H1 (cell line): Measurements from ENCODE around the gene HMGN2. TPM values are rescaled to one million over a fixed set of nuclear protein-coding genes. Genes with fewer than 3 reads are reported as not detected.

Experiments used
- CBX8 ChIP-seq: fragments of 300-800, 300-1000 bp; sonication (generic); IDR thresholded peaks from 2 replicates; pipeline ENCODE4 v1.7.1; 2016; ENCODE audit warnings: low read depth, low read length, borderline replicate concordance
- CHD7 ChIP-seq: fragments of 300-600 bp; sonication (generic); IDR thresholded peaks from 2 replicates; pipeline ENCODE4 v1.7.1; 2012; ENCODE audit warnings: low read length, moderate library complexity, mild to moderate bottlenecking, inconsistent platforms; ENCODE audit not compliant: insufficient replicate concordance
- CTBP2 ChIP-seq: IDR thresholded peaks from 2 replicates; pipeline ENCODE4 v1.7.0; 2011; ENCODE audit warnings: borderline replicate concordance, mild to moderate bottlenecking, moderate library complexity, mixed read lengths, low read length; ENCODE audit not compliant: insufficient read depth, insufficient read length
- KDM4A ChIP-seq: IDR thresholded peaks from one replicate; pipeline ENCODE4 v1.7.1; 2012; ENCODE audit warnings: low read depth, mild to moderate bottlenecking, moderate library complexity, low read length, inconsistent platforms; ENCODE audit not compliant: severe bottlenecking
- RNF2 ChIP-seq: fragments of 200-900, 300-1000 bp; sonication (generic); IDR thresholded peaks from 2 replicates; pipeline ENCODE4 v1.7.1; 2016; ENCODE audit warnings: borderline replicate concordance, low read depth, mild to moderate bottlenecking, antibody characterized with exemption, low read length; ENCODE audit not compliant: poor library complexity, severe bottlenecking; ENCODE audit errors: missing control alignments
- RXRA ChIP-seq: IDR thresholded peaks from 2 replicates; pipeline ENCODE4 v1.6.1; 2011; ENCODE audit warnings: low read depth, mild to moderate bottlenecking, low read length, moderate library complexity; ENCODE audit not compliant: insufficient read depth
- TBP ChIP-seq: IDR thresholded peaks from 2 replicates; pipeline ENCODE4 v1.6.1; 2011; ENCODE audit warnings: low read depth, low read length, improper control_type of control experiment
- YY1 ChIP-seq: IDR thresholded peaks from 2 replicates; pipeline ENCODE4 v1.6.1; 2011; ENCODE audit warnings: low read depth, mild to moderate bottlenecking, low read length
- polyA plus RNA-seq, 7 experiments: library from polyadenylated mRNA; depleted of rRNA in 3 of 7; stranded (reverse) in 5 of 7; unstranded in 2 of 7; fragments of >200 nt in 5 of 7; fragments of 200-250 nt in 2 of 7; gene quantifications; 1 replicate in 5 of 7; 2 replicates in 1 of 7; 4 replicates in 1 of 7; pipeline versions ENCODE4 v1.2.1 to v1.2.3, GENCODE V29; 2011 to 2013; ENCODE audit warnings: missing spikeins in 2 of 7, mixed read lengths in 2 of 7
- total RNA-seq: library from RNA; stranded (reverse); fragmentation: NEBNext Ultra II Directional; extraction: Animal tissue kit (Norgen Biotek cat#: 25700); gene quantifications from 2 replicates; pipeline ENCODE4 v1.2.1, GENCODE V29; 2021
- TF ChIP-seq, protein P1 (sequence below): IDR thresholded peaks from 2 replicates; pipeline ENCODE4 v1.6.1; 2012; ENCODE audit warnings: inconsistent platforms

Gene HMGN2
- total and polyA plus RNA-seq, 2 of the 8 experiments (the other 6 are each of a cell fraction or from before 2014, with no cell fraction given), result 254 to 453 TPM

GRCh38 chr1:26431979-26432695 lies 40.1 kb upstream of the HMGN2 start, which contains the start of gene DHDDS (continued):
- TF ChIP-seq CHD7 (no peak), TBP (peak; percentile 75), CTBP2 (peak; percentile 61), CBX8 (no peak), RXRA (no peak), RNF2 (no peak), KDM4A (peak; percentile 99), YY1 (no peak; the same call in 1 of the 2 replicates)
- TF ChIP-seq, protein P1, sequence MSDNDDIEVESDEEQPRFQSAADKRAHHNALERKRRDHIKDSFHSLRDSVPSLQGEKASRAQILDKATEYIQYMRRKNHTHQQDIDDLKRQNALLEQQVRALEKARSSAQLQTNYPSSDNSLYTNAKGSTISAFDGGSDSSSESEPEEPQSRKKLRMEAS, result peak; percentile 100
